CD4-positive, alpha-beta T cell treated with Interleukin-17A for 4 hours (primary cell): ENCODE data around the gene CLCA1.

ENCODE experiments used
- DNase-seq: peaks from one replicate; pipeline ENCODE4 v3.0.0-alpha.2; 2020; ENCODE audit warnings: mixed read lengths

The CLCA1 gene

DNA sequence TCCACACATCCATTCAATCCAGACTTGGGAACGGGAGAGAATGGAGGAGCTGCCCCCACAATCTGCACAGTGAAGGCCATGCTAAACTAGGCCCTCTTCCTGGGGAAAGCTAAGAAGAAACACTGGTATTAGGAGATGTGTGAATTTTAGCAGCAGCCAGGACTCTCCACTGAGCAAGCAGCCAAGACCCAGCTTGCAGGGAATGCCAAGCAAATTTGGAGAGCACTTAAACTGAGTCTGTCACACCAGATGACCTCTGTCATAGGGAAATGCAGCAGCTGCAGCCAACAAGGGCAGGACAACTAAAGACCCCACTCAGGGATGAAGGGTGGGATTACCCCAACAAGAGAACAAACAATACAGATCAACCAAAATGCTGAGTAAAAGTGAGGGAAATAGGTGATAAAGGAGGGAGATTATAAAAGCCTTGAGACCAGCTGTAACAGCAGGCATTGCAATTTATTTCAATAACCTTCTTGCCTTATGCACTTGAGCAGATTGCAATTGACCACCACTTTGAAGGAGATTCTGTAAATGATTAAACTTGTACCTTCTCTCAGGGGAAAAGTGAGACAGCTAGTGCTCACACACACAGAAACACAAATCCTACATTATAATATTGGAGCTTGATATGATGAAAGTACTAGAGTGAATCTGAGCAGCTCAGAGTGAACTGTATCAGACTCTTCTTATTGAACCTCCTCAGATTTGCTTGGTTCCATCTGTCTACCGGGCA, 2.5 kb upstream of the CLCA1 start:
- no peak for DNase-seq

DNA sequence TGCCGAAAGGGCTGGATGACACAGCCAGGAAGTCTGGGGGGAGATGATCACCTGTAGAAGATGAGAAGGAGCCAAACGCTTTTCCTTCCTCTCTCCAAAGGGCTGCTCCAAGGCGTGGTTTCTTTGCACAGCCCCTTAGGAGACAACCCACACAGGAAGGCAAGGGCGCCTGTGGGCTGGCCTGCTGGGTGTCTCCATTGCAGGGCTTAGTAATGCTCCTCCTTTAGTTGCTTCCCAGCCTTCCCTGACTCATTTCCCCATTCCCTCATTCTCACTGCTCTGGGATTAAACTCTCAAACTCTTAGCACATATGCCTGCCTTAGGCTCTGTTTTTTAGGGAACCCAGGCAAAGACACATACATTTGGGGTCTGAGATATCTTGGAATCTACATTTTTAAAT, 1.7 kb upstream of the CLCA1 start:
- no peak for DNase-seq

DNA sequence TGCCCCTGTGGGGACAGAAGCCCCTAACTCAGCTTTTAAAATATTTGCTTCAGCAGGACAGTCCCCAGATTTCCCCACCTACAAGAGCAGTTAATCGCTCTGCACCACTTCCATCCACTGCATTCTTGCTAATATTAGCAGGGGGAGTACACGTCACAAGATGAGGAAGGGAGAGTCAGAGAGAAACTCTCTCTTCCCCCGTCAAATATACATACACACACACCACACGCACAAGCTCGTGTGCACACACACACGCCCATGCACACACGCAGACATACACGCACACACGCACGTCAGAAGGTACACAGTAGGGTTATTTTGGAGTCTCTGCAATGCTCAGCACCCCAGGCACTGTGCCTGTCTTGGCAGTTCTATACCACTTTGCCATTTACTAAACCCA, 2.1 kb downstream of the CLCA1 start:
- no peak for DNase-seq

GRCh38 chr1:86471291-86471690, 2.6 kb downstream of the CLCA1 start:
- DNase-seq: no peak

DNA sequence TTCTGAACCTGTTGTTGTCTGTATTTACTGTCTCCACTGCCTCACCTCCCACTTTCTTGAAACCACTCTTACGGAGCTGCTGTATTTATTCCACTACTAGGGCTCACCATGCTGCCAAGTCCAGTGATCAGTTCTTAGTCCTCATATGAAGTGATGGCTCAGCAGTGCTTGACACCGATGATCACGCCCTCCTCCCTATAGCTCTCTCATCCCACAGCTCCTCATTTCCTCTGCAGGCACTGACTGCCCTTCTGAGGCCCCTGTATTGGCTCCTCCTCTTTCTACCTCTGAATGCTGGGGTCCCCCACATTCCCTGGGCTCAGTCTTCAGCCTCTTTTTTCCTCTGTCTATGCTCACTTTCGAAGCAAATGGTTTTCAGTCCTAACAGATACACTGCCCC, 3.4 kb downstream of the CLCA1 start:
- no peak for DNase-seq

DNA sequence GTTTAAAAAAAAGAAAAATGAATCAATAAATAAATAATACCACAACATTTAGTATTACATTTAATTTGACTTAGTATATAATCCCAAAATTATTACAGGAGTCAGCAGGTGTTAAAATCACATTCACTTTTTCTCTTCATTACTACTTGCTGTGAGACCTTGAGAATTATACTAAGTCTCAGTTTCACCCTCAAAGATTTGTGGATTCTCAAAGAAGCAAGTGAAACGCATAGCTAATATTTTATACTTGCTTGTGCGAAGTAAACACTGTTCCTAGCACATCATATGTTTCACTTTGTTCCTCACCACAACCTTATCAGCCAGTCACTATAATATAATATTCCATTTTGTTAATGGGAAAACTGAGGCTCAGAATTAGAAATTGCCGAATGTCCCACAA, 4.0 kb downstream of the CLCA1 start:
- no peak for DNase-seq

DNA sequence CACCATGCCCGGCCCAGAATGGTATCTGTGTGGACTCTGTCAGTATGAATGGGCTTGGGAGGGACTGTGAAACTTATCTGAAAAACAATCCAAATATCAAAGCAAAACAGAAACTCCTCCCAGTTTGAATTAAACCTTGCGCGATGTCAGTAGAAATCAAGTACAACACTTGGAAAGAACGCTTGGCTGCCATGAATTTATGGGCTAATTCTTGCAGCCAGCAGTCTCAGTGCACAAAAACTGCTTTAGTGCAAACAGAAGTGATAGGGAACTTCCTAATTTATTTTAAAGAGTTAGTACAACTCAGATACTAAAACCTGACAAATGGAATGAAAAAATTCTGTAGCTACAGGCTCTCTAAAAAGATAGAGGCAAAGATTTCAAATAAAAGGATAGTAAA, 8.5 kb downstream of the CLCA1 start:
- DNase-seq: no peak

DNA sequence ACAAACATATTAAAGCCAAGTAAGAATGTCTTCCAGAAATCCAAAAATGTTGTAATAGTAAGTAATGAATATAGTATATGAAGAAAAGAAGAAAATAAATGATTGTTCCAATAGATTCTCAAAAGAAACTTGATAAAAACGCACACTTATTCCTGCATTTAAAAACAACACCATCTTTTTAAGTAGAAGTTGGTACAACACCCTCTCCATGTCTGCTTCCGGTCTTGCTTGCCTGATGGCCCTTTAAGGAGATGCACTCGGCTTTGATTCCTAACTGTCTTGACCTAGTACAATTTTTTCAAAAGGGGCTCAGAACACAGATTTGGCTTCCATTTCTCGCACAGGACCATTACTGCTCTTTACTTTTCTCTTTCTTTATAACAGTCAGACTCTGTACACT, 9.0 kb downstream of the CLCA1 start:
- no peak for DNase-seq

- DNase-seq: no peak
These were observed 9.9 kb downstream of the CLCA1 start for GRCh38 chr1:86478416-86479156.

- no peak for DNase-seq
These were observed 13.2 kb downstream of the CLCA1 start for GRCh38 chr1:86481966-86482365.

DNA sequence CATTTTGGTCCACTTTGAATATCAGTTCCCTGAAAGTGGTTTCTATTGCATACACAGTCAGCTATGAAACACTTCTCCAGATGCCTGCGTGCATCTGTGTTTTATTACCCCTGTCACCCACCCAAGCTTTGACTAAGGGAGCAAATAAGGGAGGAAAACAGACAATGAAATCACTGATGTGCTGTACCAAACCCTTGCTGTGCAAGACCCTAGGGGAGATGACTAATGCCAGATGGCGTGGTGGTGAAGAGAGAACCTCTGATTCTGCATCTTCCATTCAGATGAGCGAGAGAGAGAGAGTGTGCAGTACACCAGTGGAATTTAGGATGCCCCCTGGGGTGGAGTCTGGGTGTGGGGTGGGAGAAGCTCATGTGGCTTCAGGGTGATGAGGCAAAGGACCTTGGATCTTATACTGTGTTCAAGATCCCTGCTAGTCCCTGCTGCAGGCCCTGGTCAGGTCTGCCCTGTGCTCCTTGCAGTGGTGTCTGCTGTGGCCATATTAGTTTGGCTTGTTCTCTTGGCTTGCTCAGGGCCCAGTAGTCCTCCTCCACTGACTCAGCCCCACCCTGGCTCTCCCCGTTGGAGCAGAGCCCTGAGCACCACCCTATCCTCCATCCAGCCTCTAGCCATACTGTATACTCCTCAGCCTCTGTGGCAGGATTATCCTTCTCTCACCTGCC, 18.5 kb downstream of the CLCA1 start:
- DNase-seq: no peak

DNA sequence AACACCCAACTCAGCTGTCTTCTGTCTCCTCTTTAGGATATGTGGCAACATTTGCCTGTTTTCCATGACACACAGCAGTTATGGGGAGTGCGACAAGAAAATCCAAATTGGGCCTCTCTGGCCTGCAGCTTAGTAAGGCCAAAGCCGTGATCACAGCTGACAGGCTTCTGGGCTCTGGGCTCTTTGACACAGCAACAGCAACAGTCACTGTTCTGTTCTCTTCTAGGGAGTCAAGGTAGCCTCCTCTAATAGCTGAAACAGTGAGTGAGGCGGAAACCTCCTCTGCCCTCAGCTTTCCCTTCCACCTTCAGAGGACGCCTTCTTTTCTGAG, 19.0 kb downstream of the CLCA1 start:
- no peak for DNase-seq

GRCh38 chr1:86489242-86489878, 20.6 kb downstream of the CLCA1 start:
- DNase-seq: no peak

- no peak for DNase-seq
These were observed 22.6 kb downstream of the CLCA1 start for GRCh38 chr1:86491171-86491950.

- DNase-seq: no peak
These were observed 29.6 kb downstream of the CLCA1 start for GRCh38 chr1:86498281-86498680.

- DNase-seq: no peak
These were observed 31.4 kb downstream of the CLCA1 start for GRCh38 chr1:86499987-86500593.

DNA sequence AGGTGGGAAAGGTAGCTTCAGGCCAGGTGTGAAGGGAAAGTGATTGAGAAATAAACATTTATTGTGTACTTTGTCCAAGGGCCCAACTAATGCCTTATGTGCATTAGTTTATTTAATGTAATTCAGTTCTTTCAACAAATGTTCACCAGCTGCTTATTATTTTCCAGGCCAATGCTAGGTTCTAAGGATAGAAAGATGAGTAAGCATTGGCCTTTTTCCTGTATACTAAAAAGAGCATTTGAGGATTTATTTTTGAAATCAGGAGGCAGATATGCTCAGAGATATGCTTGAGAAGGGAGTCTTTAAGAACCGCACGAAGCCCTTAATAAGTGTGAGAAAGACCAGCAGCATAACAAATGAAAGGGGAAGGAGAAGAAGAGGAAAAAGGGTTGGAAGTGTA, 32.0 kb downstream of the CLCA1 start:
- DNase-seq: no peak

GRCh38 chr1:86502125-86502646, 33.5 kb downstream of the CLCA1 start:
- peak; percentile 50 for DNase-seq

GRCh38 chr1:86502721-86503405, 34.1 kb downstream of the CLCA1 start:
- DNase-seq: peak; percentile 52

- no peak for DNase-seq
These were observed 34.8 kb downstream of the CLCA1 start for GRCh38 chr1:86503406-86504136.

GRCh38 chr1:86504137-86504479, 35.4 kb downstream of the CLCA1 start:
- DNase-seq: no peak
